Measurements from ENCODE around the gene ABR. TPM values are rescaled to one million over a fixed set of nuclear protein-coding genes. Genes with fewer than 3 reads are reported as not detected.

ABR gene
- polyA plus RNA-seq, 6 donors from 2014 or later: 4.3 to 47.2 (median 28.1) TPM

DNA sequence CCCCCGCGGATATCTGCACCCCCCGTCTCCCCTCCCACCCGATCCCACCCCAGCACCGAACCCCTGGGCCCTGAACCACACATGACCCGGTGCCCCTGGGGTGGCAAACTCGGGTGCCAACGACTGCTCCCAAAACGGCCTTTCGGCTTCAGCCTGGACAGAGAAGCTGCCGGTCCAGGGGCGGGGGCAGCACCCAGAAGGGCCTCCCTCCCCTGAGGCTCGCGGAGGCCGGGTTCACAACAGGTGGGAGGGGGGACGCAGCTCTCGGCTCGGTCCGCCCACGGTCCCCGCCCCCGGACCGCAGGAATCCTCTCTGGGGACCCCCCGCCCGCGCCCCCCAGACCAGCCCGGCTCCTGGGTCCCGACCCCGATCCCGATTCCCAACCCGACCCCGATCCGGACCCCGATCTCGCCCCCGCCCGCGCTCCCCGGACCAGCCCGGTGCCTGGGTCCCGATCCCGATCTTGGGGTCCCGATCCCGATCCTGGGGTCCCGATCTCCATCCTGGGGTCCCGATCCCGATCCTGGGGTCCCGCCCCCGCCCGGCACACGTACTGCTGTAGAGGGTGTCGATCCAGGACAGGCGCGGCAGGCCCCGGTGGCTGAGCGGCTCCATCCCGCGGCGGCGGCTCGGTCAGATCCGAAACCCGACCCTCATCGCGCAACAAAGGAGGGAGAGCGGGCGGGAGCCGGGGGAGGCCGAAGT, 516 bp downstream of the ABR start:
- no peaks in the 10 kb centered on the region for H3K36me3 Mint-ChIP-seq
- peak overlapping the region in 1 of 6 donors; percentile 64 for H3K27ac Mint-ChIP-seq
- peaks cover 35 to 69% (median 52%) of the 10 kb centered on the region in 3 donors for H3K4me1 Mint-ChIP-seq
- no peak for DNase-seq
- peak overlapping the region in 7 of 8 donors; percentile 61 to 83 (median 72) for H3K4me3 Mint-ChIP-seq
- peaks cover 0 to 20% (median 0%) of the 10 kb centered on the region in 3 donors for H3K27me3 Mint-ChIP-seq
- no peaks in the 10 kb centered on the region for H3K9me3 Mint-ChIP-seq
- no peak for ATAC-seq (ENCODE audit: low read depth in 2 of 2)

DNA sequence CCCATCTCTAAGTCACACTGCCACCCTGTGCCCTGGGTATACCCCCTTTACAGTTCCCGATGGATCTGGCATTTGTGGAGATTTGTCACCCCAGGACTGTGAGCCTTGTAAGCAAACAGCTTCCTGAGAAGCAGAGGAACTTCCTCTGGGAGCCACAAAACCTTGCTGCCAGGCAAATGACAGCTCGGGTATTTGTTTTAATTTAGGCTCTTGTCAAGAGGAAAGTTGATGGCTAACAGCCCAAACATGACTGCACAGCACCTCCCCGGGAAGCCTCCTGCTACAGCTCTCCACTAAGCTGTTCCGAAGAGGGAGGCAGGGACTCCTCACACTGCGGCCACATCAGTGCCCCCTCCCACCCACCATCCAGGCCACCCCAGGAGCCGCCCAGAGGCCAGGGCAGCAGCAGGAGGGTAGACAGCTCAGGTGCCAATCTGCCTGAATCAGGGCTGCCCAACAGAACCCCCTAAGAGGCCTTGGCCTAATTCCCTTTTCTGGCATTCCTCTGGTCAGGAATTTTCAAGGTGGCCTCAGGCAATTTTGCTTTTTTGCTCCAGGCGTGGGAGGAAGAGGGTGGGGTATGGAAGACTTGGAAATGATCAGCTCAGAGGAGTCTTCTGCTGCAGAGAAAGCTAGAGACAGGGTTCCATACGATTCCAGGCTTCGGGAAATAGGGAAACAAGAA, 2.6 kb downstream of the ABR start:
- Mint-ChIP-seq H3K9me3 (no peaks in the 10 kb centered on the region), H3K4me1 (peaks cover 41 to 60% (median 42%) of the 10 kb centered on the region in 3 donors), H3K27ac (peak overlapping the region in 1 of 6 donors; percentile 64), H3K36me3 (no peaks in the 10 kb centered on the region), H3K4me3 (peak overlapping the region in 6 of 8 donors; percentile 25 to 83 (median 52)), H3K27me3 (peaks cover 0 to 20% (median 0%) of the 10 kb centered on the region in 3 donors)
- no peak for DNase-seq
- no peak for ATAC-seq (ENCODE audit: low read depth in 2 of 2)

DNA sequence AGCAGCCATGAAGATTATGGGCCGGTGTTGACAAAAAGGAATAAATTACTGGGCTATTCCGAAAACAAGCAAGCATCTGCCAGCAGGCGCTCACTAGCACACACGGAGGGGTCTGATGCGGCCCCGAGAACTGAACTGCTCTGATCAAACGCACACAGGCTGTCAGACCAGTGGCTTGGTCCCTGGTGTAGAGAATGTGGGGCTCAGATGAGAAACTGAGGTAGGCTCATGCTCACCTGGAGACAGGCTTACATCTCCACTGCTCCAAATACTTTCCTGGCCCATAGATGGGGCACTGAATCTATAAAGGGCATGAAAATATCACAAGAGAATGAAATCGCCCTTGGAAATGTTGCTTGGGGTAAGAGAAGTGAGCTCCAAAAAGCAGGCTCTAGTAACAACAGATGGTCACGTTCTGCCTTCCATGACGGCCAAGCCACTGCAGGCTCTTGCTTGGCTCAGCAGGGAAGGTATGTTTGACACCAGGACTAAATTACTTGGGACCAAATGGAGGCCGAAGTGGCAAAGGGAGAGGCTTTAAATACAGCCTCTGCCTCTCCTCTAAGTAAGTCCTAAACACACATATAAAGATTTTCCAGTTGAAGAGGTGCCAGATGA, 5.4 kb downstream of the ABR start:
- DNase-seq: no peak
- H3K27ac Mint-ChIP-seq: peak overlapping the region in 1 of 6 donors; percentile 67
- H3K4me3 Mint-ChIP-seq: no peak overlapping the region
- peaks cover 0 to 7% (median 0%) of the 10 kb centered on the region in 3 donors for H3K27me3 Mint-ChIP-seq
- peaks cover 24 to 65% (median 27%) of the 10 kb centered on the region in 3 donors for H3K4me1 Mint-ChIP-seq
- H3K9me3 Mint-ChIP-seq: no peaks in the 10 kb centered on the region
- no peak for ATAC-seq (ENCODE audit: low read depth in 2 of 2)
- H3K36me3 Mint-ChIP-seq: no peaks in the 10 kb centered on the region

DNA sequence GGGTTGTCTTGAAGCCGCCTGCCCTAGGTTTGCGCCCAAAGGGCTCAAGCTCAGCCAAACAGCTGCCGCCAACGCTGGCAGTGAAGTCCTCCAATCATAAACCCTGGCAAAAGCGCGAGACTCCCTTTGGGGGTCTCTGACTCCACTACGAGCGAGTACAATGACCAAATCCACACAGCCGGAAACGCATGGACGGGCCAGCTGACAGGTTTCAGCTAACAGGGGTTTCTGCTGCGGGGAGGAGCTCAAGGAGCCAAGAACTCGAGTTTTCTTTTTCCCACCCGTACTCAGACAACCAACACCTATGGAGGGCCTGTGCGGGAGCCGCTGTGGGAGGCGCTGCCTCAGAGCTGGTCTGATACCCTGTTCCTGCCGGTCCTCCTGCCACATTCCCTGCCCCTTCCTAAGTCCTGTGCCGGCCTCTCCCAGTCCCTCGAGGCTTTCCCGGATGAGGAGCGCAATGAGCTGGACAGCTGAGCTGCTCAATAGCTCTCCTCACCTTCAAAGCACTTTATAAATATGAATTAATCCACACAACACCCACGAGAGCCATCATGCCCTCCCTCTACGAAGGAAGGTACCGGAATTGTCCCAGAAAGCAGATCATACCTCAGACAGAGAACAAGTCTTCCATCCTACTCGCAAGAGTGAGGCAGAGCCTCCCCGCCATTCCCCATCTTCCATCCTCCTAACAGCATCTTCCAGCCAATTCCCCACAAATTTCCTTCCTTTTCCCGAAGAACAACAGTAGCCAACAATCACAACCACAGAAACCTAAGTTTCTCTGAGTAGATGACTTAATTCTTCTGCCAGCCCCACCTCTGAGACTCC, 6.1 kb downstream of the ABR start:
- H3K4me3 Mint-ChIP-seq: no peak overlapping the region
- no peak for DNase-seq
- H3K9me3 Mint-ChIP-seq: no peaks in the 10 kb centered on the region
- H3K36me3 Mint-ChIP-seq: no peaks in the 10 kb centered on the region
- peaks cover 0 to 6% (median 0%) of the 10 kb centered on the region in 3 donors for H3K27me3 Mint-ChIP-seq
- peaks cover 24 to 72% (median 28%) of the 10 kb centered on the region in 3 donors for H3K4me1 Mint-ChIP-seq
- peak overlapping the region in 2 of 6 donors; percentile 17 to 42 for H3K27ac Mint-ChIP-seq
- ATAC-seq (ENCODE audit: low read depth in 2 of 2): no peak

DNA sequence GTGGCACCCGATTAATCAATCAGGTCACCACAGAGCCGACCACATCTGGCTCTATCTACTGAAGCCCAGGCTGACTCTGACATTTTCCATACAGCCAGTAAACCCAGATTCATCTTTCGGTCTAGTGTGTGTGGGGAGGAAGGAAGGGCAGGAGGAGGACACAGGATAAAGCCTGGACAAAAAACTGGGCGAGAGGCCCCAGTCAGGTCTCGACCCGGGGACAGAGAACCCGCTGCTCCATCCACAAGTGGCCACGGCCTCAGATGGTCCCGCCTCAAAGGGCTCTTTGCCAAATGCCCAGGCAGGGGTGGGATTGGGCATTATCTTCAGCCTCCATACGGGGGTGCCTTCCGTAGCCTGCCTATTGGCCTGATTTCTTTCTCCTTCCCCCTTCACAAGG, 7.8 kb downstream of the ABR start:
- peak overlapping the region in 1 of 8 donors; percentile 18 for H3K4me3 Mint-ChIP-seq
- no peaks in the 10 kb centered on the region for H3K9me3 Mint-ChIP-seq
- DNase-seq (no peak), ATAC-seq (ENCODE audit: low read depth in 2 of 2) (no peak)
- no peaks in the 10 kb centered on the region for H3K27me3 Mint-ChIP-seq
- peaks cover 31 to 70% (median 42%) of the 10 kb centered on the region in 3 donors for H3K4me1 Mint-ChIP-seq
- H3K27ac Mint-ChIP-seq: peak overlapping the region in 1 of 6 donors; percentile 24
- H3K36me3 Mint-ChIP-seq: no peaks in the 10 kb centered on the region

DNA sequence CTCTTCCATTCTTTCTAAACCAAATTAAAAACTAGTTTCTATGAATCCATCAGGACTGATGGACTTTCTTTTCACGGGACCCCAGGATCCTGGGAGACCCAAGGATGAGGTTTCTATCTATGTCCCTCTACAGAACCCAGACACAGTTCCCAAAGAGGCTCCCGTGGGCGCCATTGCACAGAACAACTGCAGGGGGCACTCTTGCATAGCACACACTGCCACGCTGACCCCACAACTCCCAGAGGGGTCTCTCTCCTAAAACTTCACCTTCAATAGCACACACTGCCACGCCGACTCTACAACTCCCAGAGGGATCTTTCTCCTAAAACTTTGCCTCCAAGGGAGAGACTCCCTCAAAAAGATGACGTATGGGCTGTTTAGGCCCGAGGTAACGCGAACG, 9.0 kb downstream of the ABR start:
- H3K4me1 Mint-ChIP-seq: peaks cover 33 to 62% (median 40%) of the 10 kb centered on the region in 3 donors
- no peaks in the 10 kb centered on the region for H3K9me3 Mint-ChIP-seq
- DNase-seq (no peak), ATAC-seq (ENCODE audit: low read depth in 2 of 2) (no peak)
- H3K27ac Mint-ChIP-seq: peak overlapping the region in 1 of 6 donors; percentile 56
- H3K36me3 Mint-ChIP-seq: no peaks in the 10 kb centered on the region
- no peak overlapping the region for H3K4me3 Mint-ChIP-seq
- H3K27me3 Mint-ChIP-seq: no peaks in the 10 kb centered on the region

DNA sequence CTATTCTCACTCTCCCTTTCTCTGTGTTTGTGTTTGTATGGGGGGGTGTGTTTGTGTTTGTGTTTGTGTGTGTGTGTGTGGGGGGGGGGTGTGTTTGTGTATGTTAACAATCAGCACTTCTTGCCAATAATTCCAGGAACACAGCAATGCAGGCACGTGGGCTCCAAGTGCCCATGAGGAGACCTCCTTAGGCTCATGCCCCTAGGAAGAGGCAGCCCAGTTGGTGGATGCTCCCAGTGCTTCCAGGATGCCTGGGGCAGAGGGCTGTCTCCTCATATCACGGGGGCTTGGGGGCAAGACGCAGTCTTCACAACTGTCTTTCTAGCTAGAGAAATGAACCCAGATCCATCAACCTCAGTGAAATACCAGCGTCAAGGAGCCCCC, 9.9 kb downstream of the ABR start:
- H3K36me3 Mint-ChIP-seq: no peaks in the 10 kb centered on the region
- DNase-seq: no peak
- ATAC-seq (ENCODE audit: low read depth in 2 of 2): no peak
- peaks cover 29 to 65% (median 40%) of the 10 kb centered on the region in 3 donors for H3K4me1 Mint-ChIP-seq
- H3K27me3 Mint-ChIP-seq: no peaks in the 10 kb centered on the region
- peak overlapping the region in 1 of 8 donors; percentile 37 for H3K4me3 Mint-ChIP-seq
- no peaks in the 10 kb centered on the region for H3K9me3 Mint-ChIP-seq
- H3K27ac Mint-ChIP-seq: peak overlapping the region in 1 of 6 donors; percentile 15

DNA sequence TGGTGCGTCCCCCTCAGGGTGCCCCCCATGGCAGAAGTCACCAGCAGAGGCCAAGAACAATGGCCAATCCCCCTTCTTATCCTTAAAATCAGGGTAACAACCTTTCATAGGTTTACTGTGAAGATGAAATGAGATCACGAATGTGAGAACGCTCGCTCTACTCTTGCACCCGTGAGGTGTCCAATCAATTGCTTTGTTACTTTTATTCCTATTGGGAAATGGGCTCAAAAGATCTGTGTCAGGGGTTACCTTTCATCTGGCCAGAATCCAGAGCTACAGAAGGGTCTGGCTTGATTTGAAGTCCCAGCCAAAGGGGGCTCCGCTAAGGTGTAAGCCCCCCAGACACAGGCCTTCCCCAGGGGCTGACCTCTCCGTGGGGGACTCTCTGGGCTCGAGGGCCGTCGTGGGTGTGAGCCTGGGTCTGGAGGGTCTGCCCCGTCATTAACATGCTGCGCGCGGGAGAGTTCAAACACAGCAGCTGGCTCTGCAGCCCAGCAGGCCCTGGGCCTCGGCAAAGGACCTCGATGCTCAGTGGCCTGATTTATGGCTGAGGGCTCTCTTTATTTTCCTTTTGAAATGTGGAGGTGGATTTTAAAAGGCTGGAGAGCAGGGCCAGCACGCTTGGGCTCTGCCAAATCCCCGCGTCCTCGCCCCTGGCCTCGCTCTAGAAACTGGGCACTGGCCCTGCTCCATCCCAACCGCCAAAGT, 10.4 kb downstream of the ABR start:
- Mint-ChIP-seq H3K4me1 (peaks cover 29 to 67% (median 40%) of the 10 kb centered on the region in 3 donors), H3K36me3 (no peaks in the 10 kb centered on the region), H3K27ac (peak overlapping the region in 3 of 6 donors; percentile 59 to 62 (median 61)), H3K4me3 (peak overlapping the region in 1 of 8 donors; percentile 37), H3K9me3 (no peaks in the 10 kb centered on the region), H3K27me3 (no peaks in the 10 kb centered on the region)
- DNase-seq (no peak), ATAC-seq (ENCODE audit: low read depth in 2 of 2) (no peak)

DNA sequence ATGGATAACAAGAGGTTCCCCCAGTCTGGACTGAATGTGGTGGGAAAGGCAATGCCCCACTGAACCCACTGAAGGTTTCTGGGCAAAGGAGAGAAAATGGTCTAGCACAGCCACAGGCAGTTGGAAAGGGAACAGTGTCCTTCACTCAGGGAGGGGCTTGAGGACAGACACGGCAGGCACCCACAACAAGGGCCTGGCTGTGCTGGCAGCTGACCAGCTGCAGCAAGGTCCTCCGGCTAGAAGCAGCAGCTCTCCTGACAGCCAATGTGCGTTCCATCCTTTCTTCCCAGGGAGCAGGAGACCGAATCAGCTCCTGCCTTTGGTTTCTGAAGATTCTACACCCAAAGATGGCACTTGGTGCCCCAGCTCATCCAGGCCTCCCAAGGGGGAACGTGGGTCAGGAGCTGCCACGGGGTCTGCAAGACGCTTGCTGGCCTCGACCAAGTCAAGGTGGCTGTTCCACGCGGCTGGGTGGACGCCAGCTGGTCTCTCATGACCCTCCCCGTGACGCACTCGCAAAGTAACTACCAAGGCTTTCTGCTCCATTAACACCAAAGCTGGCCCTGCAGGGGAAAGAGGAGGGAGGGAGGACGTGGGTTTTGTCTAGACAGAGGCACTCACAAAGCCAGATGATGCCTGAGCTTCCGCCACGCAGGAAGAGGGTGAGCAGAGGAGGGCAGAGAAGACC, 11.1 kb downstream of the ABR start:
- Mint-ChIP-seq H3K9me3 (no peaks in the 10 kb centered on the region), H3K36me3 (no peaks in the 10 kb centered on the region), H3K27me3 (no peaks in the 10 kb centered on the region), H3K4me3 (peak overlapping the region in 1 of 8 donors; percentile 17), H3K27ac (no peak overlapping the region), H3K4me1 (peaks cover 25 to 60% (median 34%) of the 10 kb centered on the region in 3 donors)
- ATAC-seq (ENCODE audit: low read depth in 2 of 2) (no peak), DNase-seq (no peak)

DNA sequence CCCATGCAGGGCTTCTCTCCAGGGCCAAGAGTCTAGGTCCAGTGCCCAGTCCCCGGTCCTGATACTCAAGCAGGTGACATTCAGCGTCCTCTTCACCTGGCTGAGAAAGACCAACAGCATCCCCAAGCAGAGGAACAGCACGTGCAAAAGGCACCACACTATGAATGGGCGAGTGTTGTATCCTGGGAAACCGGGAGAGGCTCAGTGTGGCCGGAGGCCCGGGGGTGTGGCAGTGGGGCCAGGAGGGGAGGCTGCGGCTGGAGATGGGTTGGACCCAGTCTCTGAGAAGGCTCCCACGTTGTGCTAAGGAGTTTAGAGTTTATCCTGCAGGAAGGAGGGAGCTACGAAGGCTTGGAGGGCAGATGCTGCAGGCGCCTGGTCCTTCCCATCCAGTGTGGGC, 13.5 kb downstream of the ABR start:
- H3K27me3 Mint-ChIP-seq: no peaks in the 10 kb centered on the region
- ATAC-seq (ENCODE audit: low read depth in 2 of 2) (no peak), DNase-seq (no peak)
- H3K27ac Mint-ChIP-seq: peak overlapping the region in 1 of 6 donors; percentile 25
- H3K4me1 Mint-ChIP-seq: peaks cover 14 to 67% (median 29%) of the 10 kb centered on the region in 3 donors
- H3K9me3 Mint-ChIP-seq: no peaks in the 10 kb centered on the region
- peak overlapping the region in 1 of 8 donors; percentile 4 for H3K4me3 Mint-ChIP-seq
- no peaks in the 10 kb centered on the region for H3K36me3 Mint-ChIP-seq

DNA sequence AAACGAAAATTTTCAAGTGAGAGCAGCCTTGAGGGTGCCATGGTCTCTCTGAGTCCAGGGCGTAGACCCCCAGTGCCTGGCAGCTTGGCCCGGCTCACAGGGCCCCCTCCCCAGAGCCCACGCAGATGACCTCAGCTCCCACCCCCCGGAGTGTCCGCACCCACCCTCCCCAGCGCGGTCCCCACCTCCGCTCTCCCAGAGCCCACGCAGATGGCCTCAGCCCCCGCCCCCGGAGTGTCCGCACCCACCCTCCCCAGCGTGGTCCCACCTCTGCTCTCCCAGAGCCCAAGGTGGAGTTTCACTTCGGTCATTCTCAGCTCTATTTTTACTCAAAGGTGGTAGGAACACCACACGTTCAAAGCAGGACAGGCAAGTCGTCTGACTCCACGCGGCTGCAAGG, 13.9 kb downstream of the ABR start:
- Mint-ChIP-seq H3K36me3 (no peaks in the 10 kb centered on the region), H3K9me3 (no peaks in the 10 kb centered on the region)

More for the DNA sequence above, 13.9 kb downstream of the ABR start:
- Mint-ChIP-seq H3K4me1 (peaks cover 14 to 67% (median 29%) of the 10 kb centered on the region in 3 donors), H3K4me3 (peak overlapping the region in 1 of 8 donors; percentile 4), H3K27ac (peak overlapping the region in 1 of 6 donors; percentile 47), H3K27me3 (no peaks in the 10 kb centered on the region)
- no peak for DNase-seq
- ATAC-seq (ENCODE audit: low read depth in 2 of 2): no peak
